SU-DHL-6 (cell line): ENCODE data around the gene BTAF1.
"Not testable (repeated sequence)": the region's sequence is repeated elsewhere in the genome, so short reads cannot be mapped to it uniquely, and the experiment has no call there.

Experiments used
- EZH2phosphoT487 ChIP-seq: fragments of 200-600 bp; sonication (generic), shearing (Covaris generic); conservative IDR thresholded peaks from 2 replicates; pipeline ENCODE4 v1.6.1; 2018; ENCODE audit warnings: mild to moderate bottlenecking, antibody characterized with exemption, low read length, moderate library complexity, mixed read lengths
- TF ChIP-seq, protein P1 (sequence below): fragments of 200-600 bp; sonication (generic); IDR thresholded peaks from one replicate; pipeline ENCODE4 v1.5.1; 2017; ENCODE audit warnings: antibody characterized with exemption, mild to moderate bottlenecking, low read length, moderate library complexity; ENCODE audit not compliant: insufficient read depth, poor library complexity, severe bottlenecking

DNA sequence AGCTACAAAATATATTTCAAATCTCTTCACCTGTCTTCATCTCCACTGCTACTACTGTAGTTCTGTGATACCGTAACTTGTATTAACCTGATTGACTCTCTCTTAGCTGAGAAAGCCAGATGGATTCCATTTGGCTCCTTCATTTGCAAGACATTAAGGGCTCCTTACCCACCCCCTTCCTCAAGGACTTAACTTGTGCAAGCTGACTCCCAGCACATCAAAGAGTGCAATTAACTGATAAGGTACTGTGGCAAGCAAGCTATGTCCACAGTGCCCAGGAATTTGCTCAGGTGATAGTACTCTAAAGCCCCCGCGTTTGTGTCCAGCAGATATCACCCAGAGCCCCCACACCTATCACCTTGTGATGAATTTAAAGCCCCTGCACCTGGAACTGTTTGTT is 109.5 kb downstream of the BTAF1 start:
- TF ChIP-seq, protein P1, sequence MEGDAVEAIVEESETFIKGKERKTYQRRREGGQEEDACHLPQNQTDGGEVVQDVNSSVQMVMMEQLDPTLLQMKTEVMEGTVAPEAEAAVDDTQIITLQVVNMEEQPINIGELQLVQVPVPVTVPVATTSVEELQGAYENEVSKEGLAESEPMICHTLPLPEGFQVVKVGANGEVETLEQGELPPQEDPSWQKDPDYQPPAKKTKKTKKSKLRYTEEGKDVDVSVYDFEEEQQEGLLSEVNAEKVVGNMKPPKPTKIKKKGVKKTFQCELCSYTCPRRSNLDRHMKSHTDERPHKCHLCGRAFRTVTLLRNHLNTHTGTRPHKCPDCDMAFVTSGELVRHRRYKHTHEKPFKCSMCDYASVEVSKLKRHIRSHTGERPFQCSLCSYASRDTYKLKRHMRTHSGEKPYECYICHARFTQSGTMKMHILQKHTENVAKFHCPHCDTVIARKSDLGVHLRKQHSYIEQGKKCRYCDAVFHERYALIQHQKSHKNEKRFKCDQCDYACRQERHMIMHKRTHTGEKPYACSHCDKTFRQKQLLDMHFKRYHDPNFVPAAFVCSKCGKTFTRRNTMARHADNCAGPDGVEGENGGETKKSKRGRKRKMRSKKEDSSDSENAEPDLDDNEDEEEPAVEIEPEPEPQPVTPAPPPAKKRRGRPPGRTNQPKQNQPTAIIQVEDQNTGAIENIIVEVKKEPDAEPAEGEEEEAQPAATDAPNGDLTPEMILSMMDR: not testable (repeated sequence)
- TF ChIP-seq EZH2phosphoT487: not testable (repeated sequence)
